GM12878 (cell line): ENCODE data around the gene PLEKHA6. TPM values are rescaled to one million over a fixed set of nuclear protein-coding genes. Genes with fewer than 3 reads are reported as not detected.

ENCODE experiments used
- ATAC-seq: fragments of 200-7000 bp; cut with Tn5 transposase; 3 replicates; pipeline ENCODE4 v1.9.1; 2020; ENCODE audit warnings: mild to moderate bottlenecking, moderate library complexity
- BruUV-seq: library from RNA; stranded (reverse); fragments of 400-500 nt; replicated peaks from 2 replicates; lab custom pipeline; 2021; lab: Mats Ljungman, UMichigan
- CTCF ChIA-PET: fragments of 300-600 bp; sonication (Branson Sonifier 250); formaldehyde crosslinking; extraction: SDS; loops from one replicate; lab custom pipeline; 2021; ENCODE audit warnings: inconsistent platforms; lab: Yijun Ruan, JAX
- POLR2A ChIA-PET: fragments of 350-600 bp; formaldehyde crosslinking; extraction: SDS; loops from one replicate; lab custom pipeline; 2021; ENCODE audit warnings: inconsistent platforms; lab: Charles Lee
- RAD21 ChIA-PET: fragments of 300-600 bp; sonication (Branson Sonifier 250); formaldehyde crosslinking; loops from one replicate; lab custom pipeline; 2023; ENCODE audit warnings: antibody characterized with exemption; ENCODE audit not compliant: unreplicated experiment; lab: Charles Lee
- SMC1A ChIA-PET: fragments of 300-600 bp; sonication (Branson Sonifier 250); formaldehyde crosslinking; loops from one replicate; lab custom pipeline; 2023; ENCODE audit not compliant: unreplicated experiment, uncharacterized antibody; lab: Charles Lee
- DNase-seq: peaks from one replicate; pipeline ENCODE4 v3.0.0-alpha.2; 2011; ENCODE audit warnings: low read depth, low spot score
- FAIRE-seq: peaks from 3 replicates; lab custom pipeline; 2011; peaks lifted over from hg19 to GRCh38; lab: Jason Lieb, UNC
- H2AFZ ChIP-seq: 2 replicates; pipeline ENCODE4 v1.6.0; 2011; ENCODE audit warnings: low read depth, low read length, control low read depth; ENCODE audit not compliant: control insufficient read depth
- H3K27ac ChIP-seq: 2 replicates; pipeline ENCODE4 v1.5.1; 2011; ENCODE audit warnings: control low read depth; ENCODE audit not compliant: control insufficient read depth, insufficient read depth
- H3K27me3 ChIP-seq, 2 experiments: replicated peaks in 1 of 2; 2 replicates each; pipeline versions ENCODE4 v1.6.0 to v1.6.1; 2011; ENCODE audit warnings: low read length in 1 of 2; ENCODE audit not compliant: control insufficient read depth in 2 of 2, insufficient read depth in 2 of 2
- H3K36me3 ChIP-seq, 2 experiments: 2 replicates each; pipeline ENCODE4 v1.5.1; 2011; ENCODE audit warnings: low read length in 1 of 2; ENCODE audit not compliant: control insufficient read depth in 2 of 2, insufficient read depth in 2 of 2
- H3K4me1 ChIP-seq: 2 replicates; pipeline ENCODE4 v1.6.1; 2011; ENCODE audit warnings: mild to moderate bottlenecking, low read length, moderate library complexity, mixed read lengths; ENCODE audit not compliant: control insufficient read depth, insufficient read depth
- H3K4me2 ChIP-seq: 2 replicates; pipeline ENCODE4 v1.6.0; 2011; ENCODE audit warnings: control low read depth; ENCODE audit not compliant: control insufficient read depth, insufficient read depth
- H3K4me3 ChIP-seq: fragments of 200-600 bp; sonication (generic); 2 replicates; pipeline ENCODE4 v1.5.1; 2016
- H3K79me2 ChIP-seq: 2 replicates; pipeline ENCODE4 v1.6.0; 2011; ENCODE audit warnings: low read length; ENCODE audit not compliant: control insufficient read depth, insufficient read depth
- H3K9ac ChIP-seq: 2 replicates; pipeline ENCODE4 v1.8.0; 2011; ENCODE audit warnings: low read length, control low read depth, mixed read lengths; ENCODE audit not compliant: control insufficient read depth, insufficient read depth
- H3K9me3 ChIP-seq: replicated peaks from 3 replicates; pipeline ENCODE4 v1.5.1; 2011; ENCODE audit warnings: mild to moderate bottlenecking, low read length; ENCODE audit not compliant: control insufficient read depth, insufficient read depth
- H4K20me1 ChIP-seq: 2 replicates; pipeline ENCODE4 v1.6.0; 2011; ENCODE audit not compliant: control insufficient read depth, insufficient read depth
- ATF3 ChIP-seq: IDR thresholded peaks from 2 replicates; pipeline ENCODE4 v1.6.1; 2011; ENCODE audit warnings: low read depth, mild to moderate bottlenecking, low read length, moderate library complexity, borderline replicate concordance; ENCODE audit errors: extremely low read depth
- BACH1 ChIP-seq: fragments of 450-650 bp; IDR thresholded peaks from 2 replicates; pipeline ENCODE4 v1.6.1; 2017; ENCODE audit warnings: mild to moderate bottlenecking, borderline replicate concordance
- ETV6 ChIP-seq, 2 experiments: fragments of 450-650 bp in 1 of 2; IDR thresholded peaks in 1 of 2; conservative IDR thresholded peaks in 1 of 2; 2 replicates each; pipeline ENCODE4 v1.6.1; 2014; ENCODE audit warnings: antibody characterized with exemption in 1 of 2, borderline replicate concordance in 1 of 2, low read depth in 1 of 2, mild to moderate bottlenecking in 1 of 2, moderate library complexity in 1 of 2
- EZH2 ChIP-seq: IDR thresholded peaks from 2 replicates; pipeline ENCODE4 v1.6.1; 2012; ENCODE audit warnings: low read depth, mild to moderate bottlenecking, control low read depth, inconsistent platforms, low read length, borderline replicate concordance; ENCODE audit not compliant: control insufficient read depth
- FOS ChIP-seq: IDR thresholded peaks from 3 replicates; pipeline ENCODE4 v1.6.1; 2011; ENCODE audit warnings: borderline replicate concordance; ENCODE audit not compliant: insufficient read length; ENCODE audit errors: extremely low read depth
- IKZF1 ChIP-seq: fragments of 450-650 bp; conservative IDR thresholded peaks from 2 replicates; pipeline ENCODE4 v1.6.1; 2017; ENCODE audit warnings: antibody characterized with exemption, mild to moderate bottlenecking
- IRF4 ChIP-seq: IDR thresholded peaks from 2 replicates; pipeline ENCODE4 v1.6.1; 2011; ENCODE audit warnings: low read depth, low read length
- JUNB ChIP-seq: IDR thresholded peaks from 2 replicates; pipeline ENCODE4 v1.6.1; 2016; ENCODE audit warnings: antibody characterized with exemption, mild to moderate bottlenecking
- POU2F2 ChIP-seq: IDR thresholded peaks from 3 replicates; pipeline ENCODE4 v1.6.1; 2011; ENCODE audit warnings: low read depth, mild to moderate bottlenecking, low read length, borderline replicate concordance
- RUNX3 ChIP-seq: IDR thresholded peaks from 2 replicates; pipeline ENCODE4 v1.6.1; 2012; ENCODE audit warnings: low read length, inconsistent platforms
- SKIL ChIP-seq: fragments of 450-650 bp; IDR thresholded peaks from 2 replicates; pipeline ENCODE4 v1.6.1; 2017; ENCODE audit warnings: mild to moderate bottlenecking, low read depth, inconsistent platforms; ENCODE audit not compliant: poor library complexity, severe bottlenecking
- SMAD1 ChIP-seq: fragments of 450-650 bp; IDR thresholded peaks from 2 replicates; pipeline ENCODE4 v1.6.1; 2018; ENCODE audit warnings: mild to moderate bottlenecking, low read depth; ENCODE audit not compliant: partially characterized antibody
- SREBF1 ChIP-seq: IDR thresholded peaks from 2 replicates; pipeline ENCODE4 v1.6.1; 2012; ENCODE audit warnings: mild to moderate bottlenecking, low read length
- SREBF2 ChIP-seq: IDR thresholded peaks from 2 replicates; pipeline ENCODE4 v1.6.1; 2012; ENCODE audit warnings: mild to moderate bottlenecking, low read length
- ZZZ3 ChIP-seq: IDR thresholded peaks from 2 replicates; pipeline ENCODE4 v1.6.1; 2011; ENCODE audit warnings: low read depth; ENCODE audit not compliant: control insufficient read depth, insufficient read length
- WGBS: methylation state at CpG from one replicate; pipeline ENCODE4 v1.1.6; 2016; ENCODE audit warnings: low lambda C conversion rate; ENCODE audit not compliant: insufficient replicate concordance, insufficient coverage; ENCODE audit errors: missing lambda C conversion rate; 5-methylcytosine and 5-hydroxymethylcytosine counted together
- in situ Hi-C: fragments of 300-500 bp; cut with MboI; formaldehyde crosslinking; loops from 9 replicates; pipeline ENCODE4 v1.14.3; 2018; ENCODE audit warnings: mixed read lengths
- intact Hi-C: fragments of 100-400 bp; cut with micrococcal nuclease; formaldehyde crosslinking; loops from one replicate; pipeline ENCODE4 v1.14.2; 2022; ENCODE audit not compliant: unreplicated experiment
- polyA plus RNA-seq, 11 experiments: library from polyadenylated mRNA; depleted of rRNA in 4 of 11; unstranded in 6 of 11; stranded (reverse) in 5 of 11; fragments of >200 nt; fragmentation: Nextera tagmentation in 4 of 11; fragmentation: Illumina TruSeq in 1 of 11; extraction: Ambion mirVana in 4 of 11; extraction: Trizol in 1 of 11; gene quantifications; 1 replicate in 1 of 11; 2 replicates in 10 of 11; pipeline versions ENCODE4 v1.2.1 to v1.2.3, GENCODE V29; 2011 to 2016; ENCODE audit warnings: inconsistent platforms in 2 of 11, missing spikeins in 2 of 11, low read depth in 1 of 11
- total RNA-seq, 4 experiments: library from RNA; depleted of rRNA in 3 of 4; stranded (reverse); fragments of >200 nt in 3 of 4; fragmentation: Illumina TruSeq in 1 of 4; extraction: Trizol in 1 of 4; gene quantifications; 2 replicates each; pipeline versions ENCODE4 v1.2.1 to v1.2.3, GENCODE V29; 2013 to 2021
- TF ChIP-seq, protein P1 (sequence below): fragments of 450-650 bp; IDR thresholded peaks from 2 replicates; pipeline ENCODE4 v1.6.1; 2017; ENCODE audit warnings: low read depth, mild to moderate bottlenecking, moderate library complexity

The PLEKHA6 gene
- total and polyA plus RNA-seq, 10 of the 15 experiments (the other 5 are each of a cell fraction or from before 2014, with no cell fraction given), result 0.04 to 0.81 (median 0.19) TPM; not detected in 4

DNA sequence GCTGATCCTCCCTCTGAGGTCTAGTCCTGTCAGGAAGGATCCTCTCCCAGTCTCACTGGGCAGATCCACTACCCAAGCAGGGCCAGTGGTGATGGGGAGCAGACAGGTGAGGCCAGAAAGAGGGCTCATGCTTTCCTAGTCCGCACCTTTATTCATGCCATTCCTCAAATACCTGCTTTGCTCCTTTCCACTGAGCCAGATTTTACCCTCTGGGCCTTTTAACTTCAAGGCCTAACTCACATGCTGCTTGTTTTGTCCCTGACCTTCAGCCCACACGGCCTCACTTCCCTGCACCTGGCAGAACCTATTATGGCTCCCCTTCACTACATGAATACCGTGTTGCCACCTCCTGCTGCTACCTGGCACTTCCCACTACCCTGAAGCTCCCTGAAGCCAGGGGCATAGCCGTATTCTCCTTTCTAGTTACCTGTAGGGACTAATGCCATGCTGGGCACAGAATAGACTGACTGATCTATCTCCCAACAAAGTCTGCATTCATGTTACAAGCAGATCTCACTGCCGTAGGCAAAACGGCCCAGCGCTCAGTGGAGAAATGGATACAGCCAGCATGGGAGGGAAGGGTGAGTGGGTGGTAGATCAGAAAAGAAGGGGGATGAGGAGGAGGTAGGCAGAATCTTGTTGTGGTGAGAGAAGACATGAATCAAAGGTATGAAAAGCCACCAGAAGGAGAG, 109.8 kb downstream of the PLEKHA6 start:
- Histone ChIP-seq H3K36me3 (no peaks in the 10 kb centered on the region), H3K9ac (no peak overlapping the region), H3K27me3 (peaks cover 2 to 18% of the 10 kb centered on the region in 2 experiments), H3K27ac (no peak overlapping the region), H3K4me3 (no peak overlapping the region), H3K79me2 (no peaks in the 10 kb centered on the region), H2AFZ (no peak overlapping the region), H3K4me1 (no peaks in the 10 kb centered on the region), H4K20me1 (no peaks in the 10 kb centered on the region), H3K9me3 (no peaks in the 10 kb centered on the region), H3K4me2 (no peak overlapping the region)
- intact Hi-C loops, result no loop called here
- ChIA-PET SMC1A (no interaction called here), POLR2A (no interaction called here), RAD21 (no interaction called here), CTCF (interaction anchor here (1.5 kb wide), 1 partner anchor 113 kb away, joined by 4 read pairs; no protein-coding TSS in a partner anchor)
- TF ChIP-seq ATF3, result no peak
- TF ChIP-seq POU2F2, result no peak
- TF ChIP-seq SREBF2, result no peak
- TF ChIP-seq SREBF1, result no peak
- no peak for TF ChIP-seq EZH2
- TF ChIP-seq ETV6 (conservative IDR thresholded peaks at IDR 0.05 in 1 of 2, IDR thresholded peaks at IDR 0.05 in 1 of 2; ENCODE audit: borderline replicate concordance in 1 of 2, low read depth in 1 of 2), result no peak
- no peak for TF ChIP-seq SMAD1
- TF ChIP-seq SKIL, result no peak
- TF ChIP-seq, protein P1, sequence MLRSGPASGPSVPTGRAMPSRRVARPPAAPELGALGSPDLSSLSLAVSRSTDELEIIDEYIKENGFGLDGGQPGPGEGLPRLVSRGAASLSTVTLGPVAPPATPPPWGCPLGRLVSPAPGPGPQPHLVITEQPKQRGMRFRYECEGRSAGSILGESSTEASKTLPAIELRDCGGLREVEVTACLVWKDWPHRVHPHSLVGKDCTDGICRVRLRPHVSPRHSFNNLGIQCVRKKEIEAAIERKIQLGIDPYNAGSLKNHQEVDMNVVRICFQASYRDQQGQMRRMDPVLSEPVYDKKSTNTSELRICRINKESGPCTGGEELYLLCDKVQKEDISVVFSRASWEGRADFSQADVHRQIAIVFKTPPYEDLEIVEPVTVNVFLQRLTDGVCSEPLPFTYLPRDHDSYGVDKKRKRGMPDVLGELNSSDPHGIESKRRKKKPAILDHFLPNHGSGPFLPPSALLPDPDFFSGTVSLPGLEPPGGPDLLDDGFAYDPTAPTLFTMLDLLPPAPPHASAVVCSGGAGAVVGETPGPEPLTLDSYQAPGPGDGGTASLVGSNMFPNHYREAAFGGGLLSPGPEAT, result no peak
- TF ChIP-seq RUNX3, result no peak
- no peak for TF ChIP-seq IRF4
- TF ChIP-seq ZZZ3, result no peak
- TF ChIP-seq JUNB, result no peak
- no peak for TF ChIP-seq BACH1
- TF ChIP-seq IKZF1, result no peak
- TF ChIP-seq FOS, result no peak
- in situ Hi-C loops, result no loop called here
- ATAC-seq, result no peak
- no peak for DNase-seq
- no peak for FAIRE-seq
- BruUV-seq, result no TSS peak
- WGBS, result 13% methylated on average over 7 of the region's 7 CpGs
